SJCRH30 (cell line): ENCODE measurements around the gene KRT33A. TPM values are rescaled to one million over a fixed set of nuclear protein-coding genes. Genes with fewer than 3 reads are reported as not detected.

Experiments used
- DNase-seq, 2 experiments: peaks; one replicate each; pipeline ENCODE4 v3.0.0-alpha.2; 2015 to 2020
- H3K27ac ChIP-seq: fragments of 250-450 bp; sonication (Bioruptor Pico); 2 replicates; pipeline ENCODE4 v1.5.1; 2020; ENCODE audit warnings: mild to moderate bottlenecking, moderate library complexity
- H3K27me3 ChIP-seq: fragments of 250-450 bp; sonication (Bioruptor Pico); 2 replicates; pipeline ENCODE4 v1.5.1; 2020; ENCODE audit warnings: mild to moderate bottlenecking, moderate library complexity
- H3K36me3 ChIP-seq: fragments of 250-450 bp; sonication (Bioruptor Pico); 2 replicates; pipeline ENCODE4 v1.5.1; 2020; ENCODE audit warnings: mild to moderate bottlenecking, moderate library complexity
- H3K4me1 ChIP-seq: fragments of 250-450 bp; sonication (Bioruptor Pico); 2 replicates; pipeline ENCODE4 v1.5.1; 2020; ENCODE audit warnings: mild to moderate bottlenecking, moderate library complexity
- H3K4me3 ChIP-seq: fragments of 250-450 bp; sonication (Bioruptor Pico); 2 replicates; pipeline ENCODE4 v1.5.1; 2020; ENCODE audit warnings: mild to moderate bottlenecking, moderate library complexity
- H3K9me3 ChIP-seq: fragments of 250-450 bp; sonication (Bioruptor Pico); replicated peaks from 2 replicates; pipeline ENCODE4 v1.5.1; 2020; ENCODE audit warnings: mild to moderate bottlenecking, moderate library complexity
- total RNA-seq: library from RNA; depleted of rRNA; stranded (reverse); fragments of >200 nt; shearing (Covaris generic); gene quantifications from 2 replicates; pipeline ENCODE4 v1.2.3, GENCODE V29; 2014

Gene KRT33A
- total RNA-seq, 1 experiment from 2014 or later, result not detected

GRCh38 chr17:41345992-41346391 lies 4.6 kb downstream of the KRT33A start:
- DNase-seq, result no peak
- H3K36me3 ChIP-seq, result no peaks in the 10 kb centered on the region
- no peaks in the 10 kb centered on the region for H3K4me1 ChIP-seq
- no peaks in the 10 kb centered on the region for H3K27me3 ChIP-seq
- no peak overlapping the region for H3K27ac ChIP-seq
- H3K4me3 ChIP-seq, result no peak overlapping the region
- H3K9me3 ChIP-seq, result no peaks in the 10 kb centered on the region

- Histone ChIP-seq H3K36me3 (no peaks in the 10 kb centered on the region), H3K27ac (no peak overlapping the region), H3K9me3 (no peaks in the 10 kb centered on the region), H3K27me3 (no peaks in the 10 kb centered on the region), H3K4me3 (no peak overlapping the region), H3K4me1 (0 out of 2 replicates have a peak, but pooled peaks cover 3% of the 10 kb centered on the region)
- DNase-seq, result no peak
Observed at GRCh38 chr17:41343029-41343428, 7.6 kb downstream of the KRT33A start.

GRCh38 chr17:41340934-41341861 lies 9.4 kb downstream of the KRT33A start:
- Histone ChIP-seq H3K9me3 (no peaks in the 10 kb centered on the region), H3K4me1 (0 out of 2 replicates have a peak, but pooled peaks cover 3% of the 10 kb centered on the region), H3K27ac (no peak overlapping the region), H3K27me3 (no peaks in the 10 kb centered on the region), H3K4me3 (no peak overlapping the region), H3K36me3 (no peaks in the 10 kb centered on the region)
- DNase-seq, result no peak

GRCh38 chr17:41340494-41340893 lies 10.1 kb downstream of the KRT33A start:
- Histone ChIP-seq H3K36me3 (no peaks in the 10 kb centered on the region), H3K27ac (no peak overlapping the region), H3K27me3 (no peaks in the 10 kb centered on the region), H3K9me3 (no peaks in the 10 kb centered on the region), H3K4me1 (0 out of 2 replicates have a peak, but pooled peaks cover 3% of the 10 kb centered on the region), H3K4me3 (no peak overlapping the region)
- no peak for DNase-seq

- Histone ChIP-seq H3K9me3 (no peaks in the 10 kb centered on the region), H3K27ac (no peak overlapping the region), H3K27me3 (no peaks in the 10 kb centered on the region), H3K4me3 (no peak overlapping the region), H3K4me1 (0 out of 2 replicates have a peak, but pooled peaks cover 3% of the 10 kb centered on the region), H3K36me3 (no peaks in the 10 kb centered on the region)
- no peak for DNase-seq
Observed at GRCh38 chr17:41339571-41340172, 11.0 kb downstream of the KRT33A start.

- no peaks in the 10 kb centered on the region for H3K9me3 ChIP-seq
- DNase-seq, result no peak
- H3K4me3 ChIP-seq, result no peak overlapping the region
Observed at GRCh38 chr17:41338961-41339485, 11.6 kb downstream of the KRT33A start.

GRCh38 chr17:41335747-41336146 lies 14.9 kb downstream of the KRT33A start:
- Histone ChIP-seq H3K4me1 (0 out of 2 replicates have a peak, but pooled peaks cover 3% of the 10 kb centered on the region), H3K4me3 (no peak overlapping the region), H3K27ac (no peak overlapping the region), H3K9me3 (no peaks in the 10 kb centered on the region), H3K27me3 (no peaks in the 10 kb centered on the region), H3K36me3 (no peaks in the 10 kb centered on the region)
- no peak for DNase-seq

More at GRCh38 chr17:41338961-41339485, 11.6 kb downstream of the KRT33A start:
- no peaks in the 10 kb centered on the region for H3K27me3 ChIP-seq
- H3K4me1 ChIP-seq, result 0 out of 2 replicates have a peak, but pooled peaks cover 3% of the 10 kb centered on the region
- no peak overlapping the region for H3K27ac ChIP-seq
- H3K36me3 ChIP-seq, result no peaks in the 10 kb centered on the region

GRCh38 chr17:41334385-41335305 lies 16.0 kb downstream of the KRT33A start:
- Histone ChIP-seq H3K27ac (no peak overlapping the region), H3K27me3 (no peaks in the 10 kb centered on the region)
- DNase-seq, result no peak

GRCh38 chr17:41333836-41334235 lies 16.8 kb downstream of the KRT33A start:
- Histone ChIP-seq H3K9me3 (no peaks in the 10 kb centered on the region), H3K27me3 (no peaks in the 10 kb centered on the region), H3K4me1 (0 out of 2 replicates have a peak, but pooled peaks cover 3% of the 10 kb centered on the region), H3K4me3 (no peak overlapping the region), H3K27ac (no peak overlapping the region), H3K36me3 (no peaks in the 10 kb centered on the region)
- DNase-seq, result no peak

More at GRCh38 chr17:41334385-41335305, 16.0 kb downstream of the KRT33A start:
- Histone ChIP-seq H3K4me3 (no peak overlapping the region), H3K4me1 (0 out of 2 replicates have a peak, but pooled peaks cover 3% of the 10 kb centered on the region), H3K9me3 (no peaks in the 10 kb centered on the region), H3K36me3 (no peaks in the 10 kb centered on the region)

GRCh38 chr17:41333098-41333497 lies 17.5 kb downstream of the KRT33A start:
- H3K27me3 ChIP-seq, result no peaks in the 10 kb centered on the region
- no peaks in the 10 kb centered on the region for H3K9me3 ChIP-seq
- no peaks in the 10 kb centered on the region for H3K36me3 ChIP-seq
- no peak for DNase-seq
- H3K4me1 ChIP-seq, result no peaks in the 10 kb centered on the region
- no peak overlapping the region for H3K4me3 ChIP-seq
- no peak overlapping the region for H3K27ac ChIP-seq

GRCh38 chr17:41332239-41332638 lies 18.4 kb downstream of the KRT33A start:
- Histone ChIP-seq H3K4me1 (no peaks in the 10 kb centered on the region), H3K9me3 (no peaks in the 10 kb centered on the region), H3K27me3 (no peaks in the 10 kb centered on the region), H3K4me3 (no peak overlapping the region), H3K36me3 (no peaks in the 10 kb centered on the region), H3K27ac (no peak overlapping the region)
- no peak for DNase-seq

- H3K4me3 ChIP-seq, result no peak overlapping the region
- no peaks in the 10 kb centered on the region for H3K4me1 ChIP-seq
- H3K36me3 ChIP-seq, result no peaks in the 10 kb centered on the region
- no peaks in the 10 kb centered on the region for H3K27me3 ChIP-seq
- H3K27ac ChIP-seq, result no peak overlapping the region
- no peaks in the 10 kb centered on the region for H3K9me3 ChIP-seq
- DNase-seq, result no peak
Observed at GRCh38 chr17:41331606-41332005, 19.0 kb downstream of the KRT33A start.

GRCh38 chr17:41329279-41329948 lies 21.2 kb downstream of the KRT33A start:
- Histone ChIP-seq H3K9me3 (no peaks in the 10 kb centered on the region), H3K4me1 (no peaks in the 10 kb centered on the region), H3K4me3 (no peak overlapping the region), H3K27me3 (no peaks in the 10 kb centered on the region), H3K27ac (no peak overlapping the region), H3K36me3 (no peaks in the 10 kb centered on the region)
- DNase-seq, result peak; percentile 53 to 75

GRCh38 chr17:41328207-41328606 lies 22.4 kb downstream of the KRT33A start:
- H3K4me3 ChIP-seq, result no peak overlapping the region
- no peaks in the 10 kb centered on the region for H3K27me3 ChIP-seq
- no peak overlapping the region for H3K27ac ChIP-seq
- H3K36me3 ChIP-seq, result no peaks in the 10 kb centered on the region
- DNase-seq, result no peak
- no peaks in the 10 kb centered on the region for H3K4me1 ChIP-seq
- no peaks in the 10 kb centered on the region for H3K9me3 ChIP-seq
